GM12878 (cell line): ENCODE measurements around the gene YEATS4.

ENCODE experiments used
- ATF2 ChIP-seq: IDR thresholded peaks from 2 replicates; pipeline ENCODE4 v1.6.1; 2012; ENCODE audit warnings: low read length, inconsistent platforms
- ATF3 ChIP-seq: IDR thresholded peaks from 2 replicates; pipeline ENCODE4 v1.6.1; 2011; ENCODE audit warnings: low read depth, mild to moderate bottlenecking, low read length, moderate library complexity, borderline replicate concordance; ENCODE audit errors: extremely low read depth
- CTCF ChIP-seq, 3 experiments: IDR thresholded peaks in 2 of 3; conservative IDR thresholded peaks in 1 of 3; 2 replicates each; pipeline ENCODE4 v1.5.1; 2011; ENCODE audit warnings: low read depth in 3 of 3, low read length in 3 of 3, mild to moderate bottlenecking in 3 of 3, control low read depth in 2 of 3, moderate library complexity in 2 of 3, inconsistent platforms in 1 of 3, mixed read lengths in 1 of 3; ENCODE audit not compliant: control insufficient read depth in 2 of 3, insufficient read depth in 1 of 3; ENCODE audit errors: extremely low read depth in 1 of 3
- EZH2 ChIP-seq: IDR thresholded peaks from 2 replicates; pipeline ENCODE4 v1.6.1; 2012; ENCODE audit warnings: low read depth, mild to moderate bottlenecking, control low read depth, inconsistent platforms, low read length, borderline replicate concordance; ENCODE audit not compliant: control insufficient read depth
- FOS ChIP-seq: IDR thresholded peaks from 3 replicates; pipeline ENCODE4 v1.6.1; 2011; ENCODE audit warnings: borderline replicate concordance; ENCODE audit not compliant: insufficient read length; ENCODE audit errors: extremely low read depth
- KDM1A ChIP-seq: fragments of 200-600 bp; sonication (generic); IDR thresholded peaks from 2 replicates; pipeline ENCODE4 v1.6.1; 2016; ENCODE audit warnings: borderline replicate concordance
- NR2C2 ChIP-seq: IDR thresholded peaks from 2 replicates; pipeline ENCODE4 v1.6.1; 2011; ENCODE audit warnings: borderline replicate concordance, low read depth; ENCODE audit not compliant: control insufficient read depth, insufficient read length
- PKNOX1 ChIP-seq: fragments of 450-650 bp; IDR thresholded peaks from 2 replicates; pipeline ENCODE4 v1.6.1; 2016; ENCODE audit warnings: mild to moderate bottlenecking
- POLR2A ChIP-seq: IDR thresholded peaks from 2 replicates; pipeline ENCODE4 v1.6.1; 2011; ENCODE audit warnings: low read depth, mild to moderate bottlenecking, low read length
- POLR2AphosphoS5 ChIP-seq: IDR thresholded peaks from 2 replicates; pipeline ENCODE4 v1.6.1; 2011; ENCODE audit warnings: mild to moderate bottlenecking, low read length, inconsistent platforms
- RCOR1 ChIP-seq: conservative IDR thresholded peaks from 2 replicates; pipeline ENCODE4 v1.6.1; 2012; ENCODE audit warnings: low read depth, low read length, improper control_type of control experiment
- SMARCA5 ChIP-seq: fragments of 450-650 bp; IDR thresholded peaks from 2 replicates; pipeline ENCODE4 v1.6.1; 2017; ENCODE audit warnings: mild to moderate bottlenecking
- SP1 ChIP-seq: IDR thresholded peaks from one replicate; pipeline ENCODE4 v1.6.1; 2011; ENCODE audit warnings: low read depth, low read length
- ZNF274 ChIP-seq: IDR thresholded peaks from one replicate; pipeline ENCODE4 v1.8.0; 2011; ENCODE audit not compliant: insufficient read length, insufficient read depth

GRCh38 chr12:69345077-69345476 is 14.5 kb upstream of the YEATS4 start:
- TF ChIP-seq ATF3 = no peak
- no peak for TF ChIP-seq RCOR1
- no peak for TF ChIP-seq PKNOX1
- no peak for TF ChIP-seq POLR2A
- no peak for TF ChIP-seq KDM1A
- TF ChIP-seq CTCF (IDR thresholded peaks at IDR 0.05 in 2 of 3, conservative IDR thresholded peaks at IDR 0.05 in 1 of 3; ENCODE audit: control insufficient read depth in 2 of 3, extremely low read depth in 1 of 3, insufficient read depth in 1 of 3, low read depth in 3 of 3, low read length in 3 of 3) = no peak
- TF ChIP-seq SMARCA5 = no peak
- no peak for TF ChIP-seq SP1
- no peak for TF ChIP-seq POLR2AphosphoS5
- no peak for TF ChIP-seq EZH2
- TF ChIP-seq ZNF274 = no peak
- no peak for TF ChIP-seq ATF2
- no peak for TF ChIP-seq FOS
- TF ChIP-seq NR2C2 = no peak
